MG63 (cell line): ENCODE data around the gene RASGEF1C. TPM values are rescaled to one million over a fixed set of nuclear protein-coding genes. Genes with fewer than 3 reads are reported as not detected.

Source experiments
- DNase-seq: peaks from one replicate; pipeline ENCODE4 v3.0.0-alpha.2; 2020
- H3K27me3 ChIP-seq: fragments of 250-450 bp; sonication (Bioruptor Pico); 2 replicates; pipeline ENCODE4 v1.5.1; 2020; ENCODE audit warnings: mild to moderate bottlenecking, moderate library complexity
- H3K36me3 ChIP-seq: fragments of 250-450 bp; sonication (Bioruptor Pico); 2 replicates; pipeline ENCODE4 v1.5.1; 2020; ENCODE audit warnings: mild to moderate bottlenecking, moderate library complexity
- H3K4me3 ChIP-seq: fragments of 250-450 bp; sonication (Bioruptor Pico); 2 replicates; pipeline ENCODE4 v1.5.1; 2020; ENCODE audit warnings: mild to moderate bottlenecking, moderate library complexity
- H3K9me3 ChIP-seq: fragments of 250-450 bp; sonication (Bioruptor Pico); 2 replicates; pipeline ENCODE4 v1.5.1; 2020; ENCODE audit warnings: mild to moderate bottlenecking, moderate library complexity
- total RNA-seq: library from RNA; depleted of rRNA; stranded (reverse); fragments of >200 nt; shearing (Covaris generic); gene quantifications from 2 replicates; pipeline ENCODE4 v1.2.3, GENCODE V29; 2014; ENCODE audit warnings: low replicate concordance

The RASGEF1C gene
- total RNA-seq, 1 experiment from 2014 or later = not detected

DNA sequence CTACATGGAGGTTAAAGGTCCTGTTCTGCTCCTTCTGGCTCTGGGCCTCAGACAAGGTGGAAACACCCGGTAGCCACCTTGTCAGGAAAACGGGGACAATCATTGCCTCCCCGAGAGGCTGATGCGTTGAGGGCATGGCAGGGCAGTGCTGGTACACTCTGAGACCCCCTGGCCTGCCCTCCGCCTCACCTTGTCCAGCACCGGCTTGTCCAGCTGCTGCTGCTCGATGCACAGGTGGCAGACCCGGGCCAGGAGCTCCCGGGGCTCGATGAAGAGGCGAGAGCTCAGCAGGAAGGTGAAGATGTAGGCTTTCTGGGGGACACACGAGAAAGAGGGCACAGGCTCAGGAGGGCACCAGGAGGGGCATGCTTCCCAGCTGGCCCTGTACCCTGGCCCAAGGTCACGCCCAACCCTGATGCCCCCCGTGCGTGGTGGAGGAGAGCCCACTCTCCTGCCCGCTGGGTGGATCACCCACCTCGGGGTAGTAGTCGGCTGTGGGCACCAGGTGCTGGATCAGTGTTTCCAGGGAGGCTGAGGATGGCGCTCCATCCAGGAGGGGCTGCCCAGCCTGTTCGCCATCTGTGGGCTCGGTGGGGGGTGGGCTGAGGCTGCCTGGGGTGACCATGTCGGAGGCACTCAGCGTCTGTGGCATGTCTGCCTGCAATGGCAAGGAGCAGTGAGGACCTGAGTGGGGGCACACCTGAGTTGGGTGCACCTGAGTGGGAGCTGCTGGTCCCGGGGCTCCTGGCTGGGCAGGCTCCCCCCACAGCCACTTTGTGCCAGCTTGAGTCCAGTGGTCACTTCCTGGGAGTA lies 71.4 kb downstream of the RASGEF1C start:
- Histone ChIP-seq H3K4me3 (no peak overlapping the region), H3K36me3 (no peaks in the 10 kb centered on the region)
- no peak for DNase-seq

GRCh38 chr5:180136630-180137381 lies 72.2 kb downstream of the RASGEF1C start:
- Histone ChIP-seq H3K4me3 (no peak overlapping the region), H3K27me3 (peaks cover 24% of the 10 kb centered on the region), H3K36me3 (no peaks in the 10 kb centered on the region), H3K9me3 (no peaks in the 10 kb centered on the region)
- no peak for DNase-seq

More for the DNA sequence above, 71.4 kb downstream of the RASGEF1C start:
- H3K27me3 ChIP-seq = peaks cover 28% of the 10 kb centered on the region
- no peaks in the 10 kb centered on the region for H3K9me3 ChIP-seq

DNA sequence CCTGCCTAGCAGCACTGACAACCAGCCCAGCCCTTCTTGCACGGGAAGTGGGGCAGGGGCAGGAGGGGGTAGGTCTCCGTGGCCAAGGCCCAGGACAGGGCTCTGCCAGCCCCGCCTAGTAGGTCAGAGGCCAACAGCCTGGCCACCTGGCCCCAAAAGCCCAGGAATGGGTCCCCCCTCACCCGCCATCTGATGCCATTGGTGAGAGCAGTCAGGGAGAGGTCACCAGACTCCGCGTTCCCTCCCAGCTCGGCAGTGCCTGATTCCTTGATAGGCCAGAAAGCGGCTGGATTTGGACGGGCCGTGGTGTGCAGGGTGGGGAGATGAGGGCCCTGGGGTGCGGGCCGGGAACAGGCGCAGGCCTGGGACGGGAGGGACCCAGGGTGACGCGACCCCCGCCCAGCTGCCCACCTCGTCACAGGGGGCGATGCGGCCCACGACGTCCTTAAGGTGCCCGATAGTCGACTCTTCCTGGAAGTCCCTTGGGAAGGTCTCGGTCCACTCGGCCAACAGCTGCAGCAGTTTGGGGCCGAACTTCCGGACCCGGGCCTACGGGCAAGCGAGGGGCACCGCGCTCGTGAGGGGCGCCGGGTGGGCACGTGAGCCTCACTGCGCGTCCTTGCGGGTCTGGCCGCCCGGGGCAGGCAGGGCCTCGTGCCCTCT lies 72.9 kb downstream of the RASGEF1C start:
- no peaks in the 10 kb centered on the region for H3K9me3 ChIP-seq
- DNase-seq = no peak
- H3K4me3 ChIP-seq = no peak overlapping the region
- peaks cover 17% of the 10 kb centered on the region for H3K27me3 ChIP-seq
- no peaks in the 10 kb centered on the region for H3K36me3 ChIP-seq

- Histone ChIP-seq H3K27me3 (peaks cover 9% of the 10 kb centered on the region), H3K36me3 (no peaks in the 10 kb centered on the region), H3K9me3 (no peaks in the 10 kb centered on the region), H3K4me3 (no peak overlapping the region)
- DNase-seq = peak; percentile 94
Measured at GRCh38 chr5:180135128-180135955, 73.7 kb downstream of the RASGEF1C start.

DNA sequence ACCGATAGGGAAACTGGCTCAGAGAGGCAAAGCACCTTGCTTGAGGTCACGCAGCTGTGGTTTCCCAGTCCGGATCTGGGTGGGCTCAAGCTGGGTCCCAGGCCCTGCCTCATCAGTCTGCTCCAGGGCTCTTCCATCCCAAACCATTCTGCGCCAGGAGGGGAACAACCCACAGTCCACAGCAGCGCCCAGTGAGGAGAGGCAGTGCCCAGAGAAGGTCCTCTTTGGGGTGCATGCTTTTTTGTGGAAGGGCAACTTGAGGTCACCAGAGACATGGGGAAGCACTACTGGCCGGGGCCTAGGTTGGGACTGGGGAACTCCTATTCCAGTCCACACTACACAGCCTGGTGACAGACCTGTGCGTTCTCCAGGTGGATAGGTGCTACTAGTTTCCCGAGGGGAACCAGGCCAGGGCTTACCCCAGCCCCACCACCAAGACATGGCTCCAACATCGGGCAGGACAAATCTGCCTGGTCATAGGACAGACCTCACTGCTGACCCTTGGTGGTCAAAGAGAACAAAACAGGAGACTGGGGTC lies 75.0 kb downstream of the RASGEF1C start:
- no peaks in the 10 kb centered on the region for H3K9me3 ChIP-seq
- no peak overlapping the region for H3K4me3 ChIP-seq
- no peak for DNase-seq
- no peaks in the 10 kb centered on the region for H3K36me3 ChIP-seq
- peaks cover 3% of the 10 kb centered on the region for H3K27me3 ChIP-seq

DNA sequence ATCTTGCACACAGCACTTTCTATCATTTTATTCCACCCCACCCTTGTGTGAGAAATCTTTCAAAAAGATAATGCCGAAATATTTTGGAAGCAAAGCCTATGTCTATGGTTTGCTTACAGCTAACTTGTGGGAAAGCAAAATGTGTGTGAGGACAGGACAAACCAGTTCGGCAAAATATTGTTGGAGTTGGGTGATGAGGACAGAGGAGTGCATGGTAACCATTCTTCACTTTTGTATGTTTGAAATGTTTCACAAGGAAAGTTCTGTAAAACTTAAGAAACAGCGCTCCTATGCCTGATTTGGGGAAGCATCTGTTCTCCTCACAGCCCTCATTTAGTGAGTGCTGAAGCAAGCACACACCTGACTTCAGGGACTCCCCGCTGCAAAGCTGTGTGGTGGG lies 75.5 kb downstream of the RASGEF1C start:
- Histone ChIP-seq H3K4me3 (no peak overlapping the region), H3K36me3 (no peaks in the 10 kb centered on the region), H3K9me3 (no peaks in the 10 kb centered on the region), H3K27me3 (peaks cover 1% of the 10 kb centered on the region; the same call in 1 of the 2 replicates)
- no peak for DNase-seq

GRCh38 chr5:180133060-180133459 lies 76.0 kb downstream of the RASGEF1C start:
- no peak for DNase-seq
- Histone ChIP-seq H3K4me3 (no peak overlapping the region), H3K36me3 (no peaks in the 10 kb centered on the region), H3K27me3 (no peaks in the 10 kb centered on the region), H3K9me3 (no peaks in the 10 kb centered on the region)

GRCh38 chr5:180130876-180131740 lies 77.9 kb downstream of the RASGEF1C start:
- Histone ChIP-seq H3K4me3 (no peak overlapping the region), H3K9me3 (no peaks in the 10 kb centered on the region), H3K36me3 (no peaks in the 10 kb centered on the region), H3K27me3 (peaks cover 7% of the 10 kb centered on the region; the same call in 1 of the 2 replicates)
- DNase-seq = no peak

- Histone ChIP-seq H3K27me3 (peaks cover 13% of the 10 kb centered on the region), H3K9me3 (no peaks in the 10 kb centered on the region), H3K4me3 (no peak overlapping the region), H3K36me3 (no peaks in the 10 kb centered on the region)
- no peak for DNase-seq
Measured at GRCh38 chr5:180130291-180130869, 78.6 kb downstream of the RASGEF1C start.

GRCh38 chr5:180129291-180130190 lies 79.5 kb downstream of the RASGEF1C start:
- no peak for DNase-seq
- H3K4me3 ChIP-seq = no peak overlapping the region
- H3K9me3 ChIP-seq = no peaks in the 10 kb centered on the region
- peaks cover 22% of the 10 kb centered on the region for H3K27me3 ChIP-seq
- no peaks in the 10 kb centered on the region for H3K36me3 ChIP-seq

- Histone ChIP-seq H3K9me3 (no peaks in the 10 kb centered on the region), H3K36me3 (no peaks in the 10 kb centered on the region), H3K4me3 (no peak overlapping the region), H3K27me3 (peaks cover 30% of the 10 kb centered on the region)
- no peak for DNase-seq
Measured at GRCh38 chr5:180128671-180129261, 80.2 kb downstream of the RASGEF1C start.

- peaks cover 37% of the 10 kb centered on the region for H3K27me3 ChIP-seq
- H3K36me3 ChIP-seq = no peaks in the 10 kb centered on the region
- no peak overlapping the region for H3K4me3 ChIP-seq
- no peaks in the 10 kb centered on the region for H3K9me3 ChIP-seq
- DNase-seq = no peak
Measured at GRCh38 chr5:180127682-180128670, 81.0 kb downstream of the RASGEF1C start.
